Measurements from ENCODE around the gene BMPR1B.
"Not testable (repeated sequence)": the region's sequence is repeated elsewhere in the genome, so short reads cannot be mapped to it uniquely, and the experiment has no call there.

The BMPR1B gene

DNA sequence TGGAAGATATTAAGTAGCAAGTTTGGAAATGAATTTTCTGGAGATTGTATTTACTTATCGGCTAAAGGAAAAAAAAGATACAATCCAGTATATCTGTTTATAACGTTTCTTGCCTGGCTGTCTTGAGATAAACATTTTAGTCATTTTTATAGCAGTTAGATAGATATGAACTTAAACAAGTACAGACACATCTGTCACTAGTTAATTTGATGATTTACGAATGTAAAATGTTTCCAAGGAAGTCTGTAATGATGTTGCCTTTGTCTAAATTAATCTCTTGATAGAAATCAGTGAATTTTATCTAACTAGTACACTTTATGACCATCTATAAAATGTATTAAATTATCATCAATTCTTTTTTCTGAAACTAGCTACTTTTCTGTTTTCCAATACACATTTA is 5.7 kb downstream of the BMPR1B start:
- no peak for DNase-seq

DNA sequence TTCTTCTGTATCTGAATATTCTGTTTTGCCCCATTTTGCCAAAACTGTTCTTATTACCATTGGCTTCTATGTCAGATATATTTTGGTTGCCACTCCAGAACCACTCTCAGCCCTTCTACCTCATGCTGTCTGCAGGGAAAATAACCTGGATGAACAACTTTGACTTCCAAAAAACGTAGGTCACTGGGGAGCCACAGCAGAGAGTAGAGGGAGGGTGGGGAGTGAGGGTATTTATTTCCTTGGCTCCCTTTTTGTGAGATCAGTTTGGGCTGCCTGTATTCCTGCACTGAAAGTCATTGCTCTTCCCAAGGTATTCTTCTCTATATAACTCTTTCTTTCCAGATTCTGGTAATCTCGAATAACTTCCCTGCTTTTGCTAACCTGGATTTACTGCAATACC is 6.3 kb downstream of the BMPR1B start:
- no peak for DNase-seq

DNA sequence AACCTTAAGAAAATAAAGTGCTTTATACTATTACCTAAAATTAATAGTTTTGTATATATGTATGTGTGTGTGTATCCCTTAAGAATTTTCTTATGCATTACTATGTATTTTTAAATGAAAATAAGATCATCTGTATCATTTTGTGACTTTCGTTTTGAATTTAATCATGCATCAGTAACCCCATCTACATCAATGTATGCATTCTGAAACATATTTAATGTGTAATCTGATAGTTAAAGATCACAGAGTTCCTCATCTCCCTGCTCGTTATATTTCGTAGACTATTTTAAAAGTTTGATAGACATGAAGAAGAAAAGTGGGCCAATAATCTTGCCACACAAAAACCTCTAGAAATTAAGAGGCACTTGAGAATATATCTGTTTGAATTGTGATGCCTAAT is 7.4 kb downstream of the BMPR1B start:
- DNase-seq, result no peak

DNA sequence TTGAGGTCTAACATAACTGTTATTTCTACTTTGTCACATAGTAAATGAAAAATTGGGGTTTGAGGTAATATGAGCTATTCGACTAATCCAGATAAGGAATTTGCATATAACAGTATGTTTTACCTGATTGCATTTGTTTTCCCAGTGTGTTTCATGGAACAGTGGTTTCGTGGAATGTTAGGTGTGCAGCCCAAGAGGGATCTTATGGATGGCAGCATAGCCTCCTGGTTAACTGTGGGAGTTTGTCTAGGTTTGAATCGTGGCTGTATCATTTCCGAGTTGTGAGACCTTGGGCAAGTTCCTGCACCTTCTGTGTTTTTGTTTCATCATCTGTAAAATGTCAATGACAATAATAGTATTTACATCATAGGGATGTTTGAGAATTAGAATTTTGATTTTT is 7.9 kb downstream of the BMPR1B start:
- DNase-seq, result no peak

GRCh38 chr4:94766856-94767255 is 9.1 kb downstream of the BMPR1B start:
- DNase-seq, result no peak

GRCh38 chr4:94767446-94767845 is 9.7 kb downstream of the BMPR1B start:
- DNase-seq, result no peak

GRCh38 chr4:94782707-94783106 is 25.0 kb downstream of the BMPR1B start:
- DNase-seq, result no peak

DNA sequence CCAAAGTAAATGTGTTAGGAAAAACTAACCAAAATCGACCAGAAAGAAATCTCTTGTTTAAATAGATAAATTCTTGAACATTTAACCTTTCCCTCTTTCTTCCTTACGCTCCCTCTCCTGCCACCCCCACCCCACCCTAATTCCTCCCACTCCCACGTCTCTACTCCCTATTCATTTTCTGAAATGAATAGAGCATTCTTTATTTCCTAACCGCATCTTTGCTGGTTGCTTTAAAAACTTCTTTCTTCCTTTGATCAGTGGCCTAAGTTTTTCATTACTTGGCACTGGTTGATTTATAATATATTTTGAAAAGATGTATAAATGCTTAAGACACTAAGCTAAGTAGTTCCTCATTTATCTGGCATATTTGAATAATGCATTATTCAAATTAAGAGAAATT is 33.9 kb downstream of the BMPR1B start:
- DNase-seq, result no peak

DNA sequence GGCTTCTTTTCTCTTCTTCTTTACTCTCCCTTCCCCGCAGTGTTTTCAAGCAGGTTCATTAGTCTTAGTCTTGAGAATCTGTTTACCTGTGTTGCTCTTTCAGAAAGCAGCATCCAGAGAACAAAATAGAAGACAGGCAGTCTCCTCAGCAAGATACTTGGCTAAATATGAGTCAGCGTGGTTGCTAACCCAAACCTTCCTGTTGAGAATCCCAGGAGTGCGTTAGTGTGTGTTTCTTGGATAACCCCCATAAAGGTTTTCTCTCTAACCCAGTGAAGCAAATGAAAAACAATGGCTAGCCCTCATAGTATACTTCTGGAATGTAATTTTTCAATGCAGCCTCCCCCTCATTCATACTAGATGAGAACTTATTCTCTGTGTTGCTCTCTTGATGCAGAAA is 41.1 kb downstream of the BMPR1B start:
- no peak for DNase-seq

DNA sequence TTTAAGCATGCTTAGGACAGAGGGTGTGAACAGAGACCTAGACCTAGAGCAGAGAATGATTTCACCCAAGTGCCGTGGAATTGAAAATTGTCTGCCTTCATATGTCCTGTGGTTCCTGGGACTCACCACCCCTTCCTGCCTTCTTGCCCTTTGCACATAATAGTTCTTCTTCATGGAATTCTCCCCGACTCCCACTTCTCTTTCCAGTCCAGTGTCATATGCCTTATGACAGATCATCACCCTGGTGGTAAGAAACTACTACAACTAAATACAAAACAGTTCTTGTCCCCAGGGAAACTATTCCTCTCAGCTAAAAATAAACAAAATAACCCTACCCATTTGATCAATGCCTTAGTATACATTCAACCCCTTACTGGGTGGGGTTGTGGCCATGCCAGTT is 43.3 kb downstream of the BMPR1B start:
- DNase-seq, result no peak

DNA sequence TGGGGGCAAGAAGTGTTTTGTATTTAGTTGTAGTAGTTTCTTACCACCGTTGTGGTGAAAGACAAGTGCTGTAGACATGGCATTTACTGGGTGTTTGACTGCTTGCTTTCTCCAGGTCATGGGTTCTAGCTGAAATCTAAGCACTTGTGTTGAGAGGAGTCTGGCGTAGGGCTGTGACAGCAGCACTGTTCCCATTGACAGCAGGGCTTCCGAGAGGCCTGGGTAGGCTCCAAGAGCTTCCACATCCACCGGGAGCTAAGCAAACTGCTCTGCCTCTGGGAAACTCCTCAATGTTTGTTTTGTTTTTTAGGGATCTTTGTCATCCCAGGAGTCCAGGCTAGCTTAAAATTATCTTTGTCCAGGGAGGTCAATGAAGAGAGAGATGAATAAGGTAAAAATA is 44.3 kb downstream of the BMPR1B start:
- DNase-seq, result no peak

- DNase-seq, result no peak
Observed at GRCh38 chr4:94803181-94803580, 45.4 kb downstream of the BMPR1B start.

- DNase-seq, result no peak
Observed at GRCh38 chr4:94804650-94805049, 46.9 kb downstream of the BMPR1B start.

- no peak for DNase-seq
Observed at GRCh38 chr4:94806376-94806775, 48.6 kb downstream of the BMPR1B start.

GRCh38 chr4:94811643-94812042 is 53.9 kb downstream of the BMPR1B start:
- DNase-seq, result no peak

DNA sequence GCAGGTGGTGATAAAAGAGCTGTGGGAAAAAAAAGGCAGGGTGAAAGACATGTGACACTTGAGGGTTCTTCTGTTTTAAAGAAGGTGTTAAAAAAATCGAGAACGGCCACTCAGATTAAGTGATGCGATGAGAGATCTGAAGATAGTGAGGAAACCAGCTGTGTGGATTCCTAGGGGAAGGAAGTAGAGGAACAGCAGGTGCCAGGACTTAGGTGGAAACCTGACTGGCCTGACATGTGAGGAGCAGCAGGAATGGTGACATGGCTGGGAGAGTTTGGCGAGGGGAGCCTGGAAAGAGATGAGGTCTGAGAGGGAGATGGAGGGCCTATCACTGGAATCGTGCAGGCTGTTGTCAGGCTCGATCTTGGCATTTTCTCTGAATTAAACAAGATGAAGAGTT is 55.5 kb downstream of the BMPR1B start:
- DNase-seq, result no peak

DNA sequence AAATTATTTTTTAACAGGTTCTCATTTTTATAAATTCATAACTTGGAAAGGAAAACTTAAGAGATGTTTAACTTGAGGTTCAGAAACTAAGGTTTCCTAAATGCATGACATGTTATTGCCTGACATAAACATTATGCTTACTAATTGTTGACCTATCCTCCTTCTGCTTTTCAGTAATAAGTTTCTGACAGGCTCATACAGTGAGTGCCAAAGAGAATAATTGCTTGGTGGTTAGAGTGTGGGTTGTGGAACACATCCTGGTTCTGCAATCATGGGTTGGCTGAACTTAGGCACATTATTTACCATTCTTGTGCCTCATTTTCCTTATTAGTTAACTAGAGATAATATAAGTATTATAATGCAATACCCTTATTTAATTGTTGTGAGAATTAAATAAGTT is 56.5 kb downstream of the BMPR1B start:
- DNase-seq, result no peak

GRCh38 chr4:94819371-94820168 is 61.8 kb downstream of the BMPR1B start:
- DNase-seq, result no peak

GRCh38 chr4:94826206-94826605 is 68.5 kb downstream of the BMPR1B start:
- DNase-seq, result no peak

GRCh38 chr4:94827481-94828110 is 69.8 kb downstream of the BMPR1B start:
- DNase-seq, result no peak

- DNase-seq, result no peak
Observed at GRCh38 chr4:94828882-94829281, 71.1 kb downstream of the BMPR1B start.

DNA sequence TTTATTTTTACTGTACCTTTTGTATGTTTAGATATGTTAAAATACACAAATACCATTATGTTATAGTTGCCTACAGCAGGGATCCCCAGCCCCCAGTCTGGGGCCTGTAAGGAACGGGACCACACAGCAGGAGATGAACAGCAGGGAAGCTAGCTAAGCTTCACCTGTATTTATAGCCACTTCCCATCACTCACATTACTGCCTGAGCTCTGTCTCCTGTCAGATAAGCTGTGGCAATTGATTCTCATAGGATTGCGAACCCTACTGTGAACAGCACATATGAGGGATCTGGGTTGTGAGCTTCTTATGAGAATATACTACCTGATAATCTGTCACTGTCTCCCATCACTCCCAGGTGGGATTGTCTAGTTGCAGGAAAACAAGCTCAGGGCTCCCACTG is 73.9 kb downstream of the BMPR1B start:
- no peak for DNase-seq

DNA sequence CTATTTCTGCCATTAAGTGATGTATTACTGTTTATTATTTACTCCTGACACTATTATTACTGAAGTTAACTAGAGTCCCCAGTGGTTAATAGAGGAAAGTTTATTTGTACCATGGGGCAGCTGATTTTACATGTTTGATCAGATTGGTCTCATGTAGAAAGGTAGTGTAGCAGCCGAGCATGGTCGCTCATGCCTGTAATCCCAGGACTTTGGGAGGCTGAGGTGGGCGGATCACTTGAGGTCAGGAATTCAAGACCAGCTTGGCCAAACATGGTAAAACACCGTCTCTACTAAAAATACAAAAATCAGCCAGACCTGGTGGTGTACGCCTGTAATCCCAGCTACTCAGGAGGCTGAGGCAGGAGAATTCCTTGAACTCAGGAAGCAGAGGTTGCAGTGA is 74.6 kb downstream of the BMPR1B start:
- not testable (repeated sequence) for DNase-seq

DNA sequence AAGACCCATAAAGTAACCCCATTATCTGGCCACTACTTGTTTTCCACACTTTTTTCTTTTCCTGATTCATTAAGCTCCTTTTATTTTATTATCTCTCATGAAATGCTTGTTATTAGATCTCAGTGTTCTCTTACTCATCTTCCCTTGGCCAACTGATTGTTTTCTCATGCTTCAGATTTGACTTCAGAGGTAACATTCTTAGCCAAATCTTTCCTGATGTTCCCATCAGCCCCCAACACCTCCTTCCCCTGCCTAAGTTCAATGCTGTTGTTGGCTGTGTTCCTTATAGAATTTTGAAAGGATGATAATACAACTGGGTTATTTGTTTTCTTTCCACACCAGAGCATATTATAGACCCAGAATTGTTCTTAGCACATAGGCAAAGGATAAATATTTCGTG is 75.6 kb downstream of the BMPR1B start:
- DNase-seq, result no peak

DNA sequence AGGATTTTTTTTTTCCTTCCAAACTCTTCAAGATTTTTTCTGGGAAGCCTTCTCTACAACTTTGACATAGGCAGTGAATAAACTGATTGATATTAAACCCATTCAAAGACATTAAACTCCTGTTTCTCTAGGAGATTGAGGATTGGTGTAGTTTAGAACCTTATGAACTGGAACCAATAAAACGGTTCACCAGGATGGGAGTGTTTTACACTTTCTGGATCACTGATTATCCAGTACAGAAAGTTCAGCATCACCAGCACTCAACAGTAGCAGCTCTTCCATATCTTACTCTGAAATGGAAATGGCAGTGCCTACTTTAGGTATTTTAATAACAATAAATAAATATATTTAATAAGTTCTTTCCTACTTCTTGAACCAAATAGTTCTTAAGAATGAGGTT is 76.7 kb downstream of the BMPR1B start:
- DNase-seq, result no peak
